ENCODE data around the gene FBLN1. TPM values are rescaled to one million over a fixed set of nuclear protein-coding genes. Genes with fewer than 3 reads are reported as not detected.
"Not testable (repeated sequence)": the region's sequence is repeated elsewhere in the genome, so short reads cannot be mapped to it uniquely, and the experiment has no call there.

The FBLN1 gene
- total RNA-seq, 1 experiment from 2014 or later: 37.6 TPM

DNA sequence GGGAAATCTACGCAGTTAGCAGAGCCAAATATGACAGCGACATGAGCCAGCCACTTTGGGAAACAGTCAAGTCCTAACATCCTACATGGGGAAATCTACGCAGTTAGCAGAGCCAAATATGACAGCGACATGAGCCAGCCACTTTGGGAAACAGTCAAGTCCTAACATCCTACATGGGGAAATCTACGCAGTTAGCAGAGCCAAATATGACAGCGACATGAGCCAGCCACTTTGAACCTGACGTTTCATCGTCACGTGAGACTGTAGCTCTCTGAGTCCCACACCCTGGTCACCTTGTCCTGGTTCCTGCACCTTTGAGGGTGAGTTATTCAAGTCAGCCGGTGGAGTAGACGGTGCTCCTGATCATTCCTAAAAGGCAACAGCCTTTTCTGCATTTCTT, 105.4 kb downstream of the FBLN1 start:
- DNase-seq (ENCODE audit: low read depth): not testable (repeated sequence)

DNA sequence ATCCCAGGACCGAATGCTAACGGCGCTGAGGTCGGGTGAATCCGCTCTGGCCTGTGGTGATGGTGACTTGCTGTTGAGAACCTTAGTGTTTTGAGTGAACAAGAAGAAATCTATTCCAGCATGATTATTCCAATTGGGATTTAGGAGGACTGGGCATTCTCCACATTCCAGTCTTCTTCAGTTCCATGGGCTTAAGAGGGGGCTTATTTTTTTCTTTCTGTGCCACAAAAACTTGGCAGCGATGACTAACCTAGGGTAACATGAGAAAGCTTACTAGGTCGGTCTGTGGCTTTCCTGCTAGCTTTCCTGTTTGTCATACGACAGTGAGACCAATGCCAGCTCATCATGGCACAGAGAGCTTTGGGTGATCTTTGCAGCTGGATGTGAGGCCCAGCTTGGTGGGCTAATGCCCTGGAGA, 106.1 kb downstream of the FBLN1 start:
- DNase-seq (ENCODE audit: low read depth): peak; percentile 98

DNA sequence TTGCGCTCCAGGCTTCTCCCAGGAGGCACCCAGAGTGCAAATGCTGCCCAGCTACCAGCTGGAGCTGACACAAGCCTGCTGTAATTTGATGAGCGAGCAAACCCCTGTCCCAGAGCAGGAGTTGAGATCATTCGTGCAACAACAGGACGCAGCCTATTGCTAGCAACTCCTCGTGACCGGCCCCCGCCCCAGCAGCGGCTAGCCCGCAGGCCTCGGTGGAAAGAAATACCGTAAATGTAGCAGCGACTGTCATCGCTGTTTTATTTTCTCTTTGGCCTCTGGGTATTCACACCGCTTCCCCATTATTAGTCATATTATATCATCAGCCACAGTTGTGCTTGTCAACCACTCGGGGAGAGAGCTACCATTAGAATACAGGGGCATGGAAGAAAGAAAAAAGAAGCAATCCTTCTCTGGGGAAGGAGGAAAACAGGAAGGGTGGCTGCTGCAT, 109.8 kb downstream of the FBLN1 start:
- DNase-seq (ENCODE audit: low read depth): peak; percentile 97

DNA sequence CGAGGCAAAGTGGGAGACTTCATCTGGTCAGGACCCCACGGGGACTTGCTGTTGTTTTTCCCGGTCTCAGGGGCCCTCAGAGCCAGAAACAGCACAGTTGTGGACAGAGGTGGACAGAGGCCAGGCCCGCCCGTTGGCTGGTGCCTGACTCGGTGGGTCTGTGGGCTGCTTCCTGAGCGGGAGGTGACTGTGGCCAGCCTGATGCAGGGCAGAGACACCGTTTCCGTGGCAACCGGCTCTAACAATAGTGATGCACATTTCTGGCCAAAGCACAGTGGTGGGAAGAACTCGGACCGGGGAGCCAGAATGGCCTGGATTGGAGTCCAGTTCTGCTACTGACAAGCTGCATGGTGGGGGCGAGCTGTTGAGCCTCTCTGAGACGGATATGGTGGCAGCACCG, 110.3 kb downstream of the FBLN1 start:
- DNase-seq (ENCODE audit: low read depth): peak; percentile 66

DNA sequence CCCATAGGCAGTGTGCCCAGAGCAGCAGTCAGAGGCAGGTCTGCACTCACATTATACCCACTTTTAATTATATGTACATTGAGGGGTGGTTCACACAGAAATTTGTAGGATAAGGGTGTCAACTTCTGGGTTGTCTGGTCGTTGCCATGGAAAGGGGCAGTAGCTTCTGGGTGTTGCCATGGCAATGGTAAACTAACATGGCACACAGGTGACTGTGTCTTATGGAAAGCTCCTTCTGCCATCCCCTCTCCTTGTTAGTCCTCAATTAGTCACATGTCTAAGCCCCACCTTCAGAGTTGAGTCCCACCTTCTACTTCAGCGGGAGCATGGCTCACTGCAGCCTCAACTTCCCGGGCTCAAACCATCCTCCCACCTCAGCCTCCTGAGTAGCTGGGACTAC, 112.7 kb downstream of the FBLN1 start:
- DNase-seq (ENCODE audit: low read depth): no peak

GRCh38 chr22:45616432-45616831, 113.7 kb downstream of the FBLN1 start:
- DNase-seq (ENCODE audit: low read depth): no peak

GRCh38 chr22:45617948-45618347, 115.3 kb downstream of the FBLN1 start:
- DNase-seq (ENCODE audit: low read depth): no peak

DNA sequence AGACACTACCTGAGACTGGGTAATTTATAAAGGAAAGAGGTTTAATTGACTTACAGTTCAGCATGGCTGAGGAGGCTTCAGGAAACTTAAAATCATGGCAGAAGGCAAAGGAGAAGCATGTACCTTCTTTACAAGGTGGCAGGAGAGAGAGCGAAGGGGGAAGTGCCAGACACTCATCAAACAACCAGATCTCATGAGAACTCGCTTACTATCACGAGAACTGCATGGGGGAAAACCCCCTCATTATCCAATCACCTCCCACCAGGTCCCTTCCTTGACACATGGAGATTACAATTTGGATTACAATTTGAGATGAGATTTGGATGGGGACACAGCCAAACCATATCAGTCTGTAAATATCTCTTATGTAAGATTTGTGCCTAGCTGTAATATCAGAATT, 118.0 kb downstream of the FBLN1 start:
- no peak for DNase-seq (ENCODE audit: low read depth)

DNA sequence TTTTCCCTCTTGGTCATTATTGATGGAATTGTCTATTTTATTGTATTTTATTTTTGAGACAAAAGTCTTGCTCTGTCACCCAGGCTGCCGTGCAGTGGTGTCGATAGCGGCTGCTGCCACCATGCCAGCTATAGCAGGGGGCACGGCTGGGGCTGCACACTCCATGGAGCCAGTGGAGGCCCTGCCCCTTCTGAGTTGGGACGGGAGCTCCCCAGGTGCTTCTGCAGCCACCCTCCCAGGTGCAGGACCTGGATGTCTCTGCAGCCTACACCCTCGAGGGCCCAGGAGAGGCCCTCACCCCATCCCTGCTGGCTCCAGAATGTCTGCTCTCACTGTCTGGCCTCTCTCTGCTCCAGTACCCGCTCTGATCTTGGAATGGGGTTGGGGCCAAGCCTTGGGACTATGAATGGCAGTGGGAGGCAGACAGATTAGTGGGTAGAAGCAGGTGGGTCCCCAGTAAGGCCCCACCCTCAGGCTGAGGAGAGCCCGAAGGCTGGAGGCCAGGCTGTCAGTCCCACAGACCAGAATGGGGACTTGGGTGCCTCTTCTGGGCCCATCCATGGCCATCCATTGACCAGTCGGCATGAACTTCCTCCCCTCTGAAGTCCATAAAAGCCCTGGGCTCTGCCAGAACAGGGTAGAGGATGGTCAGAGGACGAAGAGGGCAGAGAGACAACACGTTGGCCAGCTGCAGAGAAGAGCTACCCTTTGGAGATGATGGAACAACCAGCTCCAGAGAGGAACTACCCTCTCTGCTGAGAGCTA, 119.3 kb downstream of the FBLN1 start:
- DNase-seq (ENCODE audit: low read depth): no peak

DNA sequence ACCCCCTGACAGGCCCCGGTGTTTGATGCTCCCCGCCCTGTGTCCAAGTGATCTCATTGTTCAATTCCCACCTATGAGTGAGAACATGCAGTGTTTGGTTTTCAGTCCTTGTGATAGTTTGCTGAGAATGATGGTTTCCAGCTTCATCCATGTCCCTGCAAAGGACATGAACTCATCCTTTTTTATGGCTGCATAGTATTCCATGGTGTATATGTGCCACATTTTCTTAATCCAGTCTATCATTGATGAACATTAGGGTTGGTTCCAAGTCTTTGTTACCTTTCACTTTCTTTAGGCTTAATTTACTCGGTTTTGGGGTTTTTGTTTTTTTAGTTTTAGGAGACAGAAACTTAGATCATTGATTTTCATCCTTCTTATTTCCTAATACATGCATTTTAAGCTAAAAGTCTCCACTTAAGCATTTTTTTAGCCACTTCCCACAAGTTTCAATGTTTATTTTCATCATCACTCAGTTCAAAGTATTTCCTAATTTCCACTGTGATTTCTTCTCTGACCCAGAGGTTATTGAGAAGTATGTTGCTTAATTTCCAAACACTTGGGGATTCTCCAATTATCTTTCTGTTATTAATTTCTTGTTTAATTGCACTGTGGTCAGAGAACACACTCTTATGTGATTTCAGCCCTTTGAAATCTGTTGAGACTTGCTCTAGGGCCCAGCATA, 120.9 kb downstream of the FBLN1 start:
- not testable (repeated sequence) for DNase-seq (ENCODE audit: low read depth)

DNA sequence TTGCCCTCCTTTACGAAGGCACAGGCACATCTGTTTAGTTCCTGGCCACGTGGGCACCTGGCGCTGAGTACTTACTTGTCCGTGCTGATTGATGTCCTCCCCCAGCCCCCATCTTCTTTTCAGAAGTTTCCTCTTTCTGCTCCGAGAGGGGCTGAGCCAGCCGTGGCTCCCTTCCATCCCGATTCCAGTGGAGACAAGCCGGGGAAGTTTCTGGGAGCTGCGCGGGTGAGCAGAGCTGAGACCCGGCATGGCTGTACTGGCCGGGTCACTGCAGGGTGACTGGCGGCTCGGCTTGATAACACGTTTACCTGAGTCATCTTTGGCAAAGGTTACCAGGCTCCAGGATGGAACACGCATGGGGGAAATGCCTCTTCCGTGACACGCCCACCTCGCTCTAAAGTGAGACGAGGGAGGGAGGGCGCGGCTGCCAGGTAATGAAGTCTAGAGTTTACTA, 123.5 kb downstream of the FBLN1 start:
- no peak for DNase-seq (ENCODE audit: low read depth)

GRCh38 chr22:45627489-45628233, 125.0 kb downstream of the FBLN1 start:
- no peak for DNase-seq (ENCODE audit: low read depth)

- DNase-seq (ENCODE audit: low read depth): no peak
Observed at GRCh38 chr22:45628515-45628914, 125.8 kb downstream of the FBLN1 start.

DNA sequence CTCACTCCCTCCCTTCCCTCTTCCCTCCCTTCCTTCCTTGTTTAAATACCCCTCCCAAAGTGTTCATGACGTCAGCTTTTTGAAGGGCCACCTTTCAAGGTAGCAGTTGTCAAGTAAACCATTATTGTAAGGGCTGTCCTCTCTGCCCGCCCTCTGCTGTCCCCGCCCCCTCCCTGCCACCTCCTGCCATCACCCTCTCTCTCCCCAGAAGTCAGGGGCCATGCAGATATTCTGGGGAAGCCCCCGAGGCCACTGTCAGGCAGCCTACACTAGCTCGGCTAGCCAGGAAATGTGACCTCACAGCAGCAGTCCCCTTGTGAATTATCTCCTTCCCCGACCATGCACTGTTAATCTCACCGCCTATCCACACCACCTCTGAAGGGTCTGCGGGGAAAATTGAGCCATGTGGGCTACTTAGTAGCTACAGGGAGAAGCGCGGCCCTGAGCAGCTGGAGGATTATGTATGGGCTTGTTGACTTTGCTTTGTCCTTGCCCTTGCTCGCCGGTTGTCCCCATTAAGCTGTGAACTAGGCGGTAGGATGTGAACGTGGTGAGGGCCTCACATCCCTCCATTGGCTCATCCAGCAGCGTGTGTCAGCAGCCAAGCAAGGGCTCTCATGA, 126.9 kb downstream of the FBLN1 start:
- no peak for DNase-seq (ENCODE audit: low read depth)

- DNase-seq (ENCODE audit: low read depth): no peak
Observed at GRCh38 chr22:45630436-45630835, 127.8 kb downstream of the FBLN1 start.

GRCh38 chr22:45631140-45631840, 128.6 kb downstream of the FBLN1 start:
- no peak for DNase-seq (ENCODE audit: low read depth)

DNA sequence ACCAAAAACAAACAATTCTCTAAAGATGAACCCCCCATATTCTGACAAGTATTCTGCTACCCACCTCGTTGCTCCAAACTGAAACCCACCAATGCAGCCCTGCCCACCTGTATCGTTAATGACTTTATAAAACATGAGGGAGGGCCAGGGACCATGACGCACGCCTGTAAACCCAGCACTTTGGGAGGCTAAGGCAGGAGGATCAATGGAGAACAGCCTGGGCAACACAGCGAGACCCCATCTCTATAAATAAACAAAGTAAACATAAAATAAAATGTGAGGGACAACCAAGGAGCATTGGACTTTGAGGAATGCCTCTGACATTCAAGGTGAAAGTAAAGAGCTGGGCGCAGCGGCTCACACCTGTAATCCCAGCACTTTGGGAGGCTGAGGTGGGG, 129.2 kb downstream of the FBLN1 start:
- no peak for DNase-seq (ENCODE audit: low read depth)

GRCh38 chr22:45632791-45633515, 130.3 kb downstream of the FBLN1 start:
- DNase-seq (ENCODE audit: low read depth): no peak

DNA sequence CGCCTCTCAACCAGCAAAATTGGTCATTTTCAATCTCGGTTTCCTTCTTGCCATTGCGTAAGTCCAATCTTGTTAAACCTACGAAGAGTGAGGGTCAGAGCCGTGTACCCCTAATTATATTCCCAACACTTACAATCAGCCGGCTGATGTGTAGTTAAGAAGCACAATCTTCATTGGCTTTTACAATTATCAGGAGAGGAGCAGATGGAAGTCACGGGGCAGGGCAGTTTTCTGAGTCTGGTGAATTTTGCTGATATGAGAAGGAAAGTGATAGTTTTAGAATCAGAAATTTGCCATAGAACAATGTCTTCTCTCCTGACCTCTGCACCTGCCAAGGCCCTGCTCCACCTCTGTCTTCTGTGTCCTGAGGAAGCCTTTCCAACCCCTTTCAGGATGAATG, 134.0 kb downstream of the FBLN1 start:
- DNase-seq (ENCODE audit: low read depth): no peak

GRCh38 chr22:45638197-45638596, 135.5 kb downstream of the FBLN1 start:
- no peak for DNase-seq (ENCODE audit: low read depth)
